ENCODE data around the gene RNF207.

- TF ChIP-seq CTCF (conservative IDR thresholded peaks at IDR 0.05) (no peak), EZH2 (IDR thresholded peaks at IDR 0.05; ENCODE audit: low read depth) (no peak)
Observed at GRCh38 chr1:6266641-6267040, 60.7 kb downstream of the RNF207 start.

Data from PC-9 (cell line).